HepG2 (cell line): ENCODE data around the gene TXLNA. TPM values are rescaled to one million over a fixed set of nuclear protein-coding genes. Genes with fewer than 3 reads are reported as not detected.

Experiments
- ATAC-seq: fragments of 200-7000 bp; cut with Tn5 transposase; 3 replicates; pipeline ENCODE4 v1.9.1; 2020; ENCODE audit warnings: mild to moderate bottlenecking, moderate library complexity
- BruUV-seq: library from RNA; stranded (reverse); fragments of 400-500 nt; replicated peaks from 2 replicates; lab custom pipeline; 2021; lab: Mats Ljungman, UMichigan
- CTCF ChIA-PET: fragments of 300-600 bp; formaldehyde crosslinking; extraction: SDS; loops from one replicate; lab custom pipeline; 2021; ENCODE audit warnings: low total read pairs, inconsistent platforms, low intra/inter-chr PET ratio; lab: Yijun Ruan, JAX
- POLR2A ChIA-PET: fragments of 350-600 bp; sonication (Branson Sonifier 250); formaldehyde crosslinking; loops from one replicate; lab custom pipeline; 2020; ENCODE audit warnings: antibody characterized with exemption, inconsistent platforms; lab: Yijun Ruan, JAX
- DNase-seq: peaks from one replicate; pipeline ENCODE4 v3.0.0-alpha.2; 2015; ENCODE audit warnings: low spot score
- FAIRE-seq: peaks from 3 replicates; lab custom pipeline; 2011; peaks lifted over from hg19 to GRCh38; lab: Jason Lieb, UNC
- H2AFZ ChIP-seq: one replicate; pipeline ENCODE4 v1.6.1; 2011; ENCODE audit warnings: low read length, inconsistent platforms
- H3K27ac ChIP-seq: fragments of 300-600 bp; 3 replicates; pipeline ENCODE4 v1.8.0; 2011; ENCODE audit warnings: mixed run types, mild to moderate bottlenecking, mixed read lengths, low read length, inconsistent platforms; ENCODE audit not compliant: insufficient read depth; ENCODE audit errors: extremely low read length
- H3K27me3 ChIP-seq, 2 experiments: fragments of 200-600 bp in 1 of 2; 2 replicates in 1 of 2; 3 replicates in 1 of 2; pipeline versions ENCODE4 v1.6.0 to v1.8.0; 2011; ENCODE audit warnings: low read length in 2 of 2, mild to moderate bottlenecking in 2 of 2, moderate library complexity in 2 of 2, inconsistent platforms in 1 of 2; ENCODE audit not compliant: insufficient read depth in 2 of 2, control insufficient read depth in 1 of 2
- H3K36me3 ChIP-seq, 2 experiments: fragments of 200-600 bp in 1 of 2; replicated peaks in 1 of 2; 2 replicates in 1 of 2; 3 replicates in 1 of 2; pipeline versions ENCODE4 v1.5.1 to v1.8.0; 2011; ENCODE audit warnings: low read length in 2 of 2, inconsistent platforms in 1 of 2; ENCODE audit not compliant: insufficient read depth in 2 of 2, control insufficient read depth in 1 of 2
- H3K4me1 ChIP-seq: 2 replicates; pipeline ENCODE4 v1.5.1; 2012; ENCODE audit warnings: low read length, inconsistent platforms; ENCODE audit not compliant: insufficient read depth
- H3K4me2 ChIP-seq: 2 replicates; pipeline ENCODE4 v1.6.0; 2011; ENCODE audit warnings: low read depth, low read length, inconsistent platforms
- H3K4me3 ChIP-seq, 3 experiments: fragments of 200-600 bp in 1 of 3; sonication (generic), shearing (Covaris generic) in 1 of 3; replicated peaks in 1 of 3; 2 replicates each; pipeline ENCODE4 v1.5.1; 2011 to 2016; ENCODE audit warnings: low read length in 3 of 3, inconsistent platforms in 2 of 3, low read depth in 2 of 3, mild to moderate bottlenecking in 2 of 3, control low read depth in 1 of 3, mixed read lengths in 1 of 3; ENCODE audit not compliant: insufficient read depth in 1 of 3
- H3K79me2 ChIP-seq: one replicate; pipeline ENCODE4 v1.6.1; 2011; ENCODE audit warnings: low read length, inconsistent platforms; ENCODE audit not compliant: insufficient read depth
- H3K9ac ChIP-seq: 2 replicates; pipeline ENCODE4 v1.6.0; 2011; ENCODE audit warnings: mild to moderate bottlenecking, low read depth, low read length, inconsistent platforms; ENCODE audit not compliant: insufficient read depth
- H3K9me3 ChIP-seq: 2 replicates; pipeline ENCODE4 v1.5.1; 2012; ENCODE audit warnings: mild to moderate bottlenecking, low read length
- H4K20me1 ChIP-seq: 2 replicates; pipeline ENCODE4 v1.6.0; 2011; ENCODE audit warnings: inconsistent platforms, mild to moderate bottlenecking, low read length, moderate library complexity; ENCODE audit not compliant: insufficient read depth
- AGO1 ChIP-seq: fragments of 200-400 bp; formaldehyde crosslinking; IDR thresholded peaks from 2 replicates; pipeline ENCODE4 v1.6.1; 2017; ENCODE audit warnings: mild to moderate bottlenecking, low read depth, low read length, moderate library complexity; ENCODE audit not compliant: poor library complexity, severe bottlenecking
- FOXC1 ChIP-seq: sonication (generic); formaldehyde crosslinking; IDR thresholded peaks from 2 replicates; pipeline ENCODE4 v1.8.0; 2022; ENCODE audit warnings: mild to moderate bottlenecking, missing genetic modification reagents, borderline replicate concordance
- GFI1 ChIP-seq: sonication (generic); formaldehyde crosslinking; IDR thresholded peaks from 2 replicates; pipeline ENCODE4 v1.5.0; 2020; ENCODE audit warnings: missing genetic modification reagents, mild to moderate bottlenecking, borderline replicate concordance
- HIC2 ChIP-seq: sonication (generic); formaldehyde crosslinking; IDR thresholded peaks from 2 replicates; pipeline ENCODE4 v1.9.0; 2022; ENCODE audit warnings: low read depth, missing genetic modification reagents
- JUNB ChIP-seq: sonication (generic); formaldehyde crosslinking; IDR thresholded peaks from 2 replicates; pipeline ENCODE4 v1.8.0; 2022; ENCODE audit warnings: missing genetic modification reagents, mild to moderate bottlenecking, borderline replicate concordance
- KAT8 ChIP-seq: IDR thresholded peaks from 2 replicates; pipeline ENCODE4 v1.6.1; 2016; ENCODE audit warnings: missing genetic modification reagents, missing compliant biosample characterization
- KDM6A ChIP-seq: IDR thresholded peaks from 2 replicates; pipeline ENCODE4 v1.6.1; 2016; ENCODE audit warnings: low read depth
- MAFG ChIP-seq: sonication (generic); formaldehyde crosslinking; IDR thresholded peaks from 2 replicates; pipeline ENCODE4 v1.5.1; 2020; ENCODE audit warnings: mild to moderate bottlenecking, missing genetic modification reagents
- MXD4 ChIP-seq: IDR thresholded peaks from 2 replicates; pipeline ENCODE4 v1.6.1; 2016; ENCODE audit warnings: mild to moderate bottlenecking, missing biosample characterization, missing genetic modification reagents
- RBAK ChIP-seq: sonication (generic); formaldehyde crosslinking; IDR thresholded peaks from 2 replicates; pipeline ENCODE4 v1.5.1; 2020; ENCODE audit warnings: mild to moderate bottlenecking, missing genetic modification reagents
- SMC3 ChIP-seq: IDR thresholded peaks from 2 replicates; pipeline ENCODE4 v1.6.1; 2011; ENCODE audit warnings: low read length, improper control_type of control experiment
- ZBTB20 ChIP-seq: sonication (generic); formaldehyde crosslinking; IDR thresholded peaks from 2 replicates; pipeline ENCODE4 v1.8.1; 2023; ENCODE audit warnings: missing genetic modification reagents, low read depth, mild to moderate bottlenecking, borderline replicate concordance
- ZBTB7B ChIP-seq: sonication (generic); formaldehyde crosslinking; IDR thresholded peaks from 2 replicates; pipeline ENCODE4 v1.4.0; 2020; ENCODE audit warnings: missing genetic modification reagents
- ZNF746 ChIP-seq: sonication (generic); formaldehyde crosslinking; IDR thresholded peaks from 2 replicates; pipeline ENCODE4 v1.8.0; 2022; ENCODE audit warnings: mild to moderate bottlenecking, missing genetic modification reagents
- whole genome bisulfite sequencing: methylation state at CpG from one replicate; pipeline ENCODE4 v1.1.6; 2017; ENCODE audit warnings: low lambda C conversion rate; 5-methylcytosine and 5-hydroxymethylcytosine counted together
- in situ Hi-C: cut with HindIII; loops from 2 replicates; pipeline ENCODE4 v1.10.0; 2017; ENCODE audit warnings: low pct_unique_long_range_greater_than_20kb; ENCODE audit not compliant: extremely low pct_ligation_motif_present
- intact Hi-C: fragments of 100-400 bp; cut with micrococcal nuclease; formaldehyde crosslinking; loops from one replicate; pipeline ENCODE4 v1.10.0; 2022; ENCODE audit not compliant: unreplicated experiment
- polyA plus RNA-seq, 8 experiments: library from polyadenylated mRNA; depleted of rRNA in 3 of 8; stranded (reverse) in 7 of 8; unstranded in 1 of 8; fragments of >200 nt; fragmentation: Illumina TruSeq in 4 of 8; extraction: Trizol in 4 of 8; gene quantifications; 2 replicates each; pipeline versions ENCODE4 v1.2.1 to v1.2.3, GENCODE V29; 2011 to 2016; ENCODE audit warnings: low read depth in 4 of 8, missing spikeins in 1 of 8, mixed read lengths in 1 of 8; ENCODE audit not compliant: insufficient read depth in 1 of 8
- total RNA-seq, 5 experiments: library from RNA; depleted of rRNA; stranded (reverse); fragments of >200 nt; fragmentation: Illumina TruSeq; extraction: Trizol; gene quantifications; 2 replicates each; pipeline ENCODE4 v1.2.3, GENCODE V29; 2016; ENCODE audit warnings: low read depth in 1 of 5
- TF ChIP-seq, protein P1 (sequence below): sonication (generic); formaldehyde crosslinking; IDR thresholded peaks from 2 replicates; pipeline ENCODE4 v1.4.0; 2020; ENCODE audit warnings: missing genetic modification reagents; ENCODE audit errors: not compliant biosample characterization
- TF ChIP-seq, protein P2 (sequence below): sonication (generic); formaldehyde crosslinking; IDR thresholded peaks from 2 replicates; pipeline ENCODE4 v1.5.0; 2020; ENCODE audit warnings: missing genetic modification reagents
- TF ChIP-seq, protein P3 (sequence below): IDR thresholded peaks from 2 replicates; pipeline ENCODE4 v1.6.1; 2018; ENCODE audit warnings: missing genetic modification reagents, mild to moderate bottlenecking, missing compliant biosample characterization

The TXLNA gene
- total and polyA plus RNA-seq, 2 of the 13 experiments (the other 11 are each of a cell fraction or from before 2014, with no cell fraction given), result 29.6 to 67.8 TPM

DNA sequence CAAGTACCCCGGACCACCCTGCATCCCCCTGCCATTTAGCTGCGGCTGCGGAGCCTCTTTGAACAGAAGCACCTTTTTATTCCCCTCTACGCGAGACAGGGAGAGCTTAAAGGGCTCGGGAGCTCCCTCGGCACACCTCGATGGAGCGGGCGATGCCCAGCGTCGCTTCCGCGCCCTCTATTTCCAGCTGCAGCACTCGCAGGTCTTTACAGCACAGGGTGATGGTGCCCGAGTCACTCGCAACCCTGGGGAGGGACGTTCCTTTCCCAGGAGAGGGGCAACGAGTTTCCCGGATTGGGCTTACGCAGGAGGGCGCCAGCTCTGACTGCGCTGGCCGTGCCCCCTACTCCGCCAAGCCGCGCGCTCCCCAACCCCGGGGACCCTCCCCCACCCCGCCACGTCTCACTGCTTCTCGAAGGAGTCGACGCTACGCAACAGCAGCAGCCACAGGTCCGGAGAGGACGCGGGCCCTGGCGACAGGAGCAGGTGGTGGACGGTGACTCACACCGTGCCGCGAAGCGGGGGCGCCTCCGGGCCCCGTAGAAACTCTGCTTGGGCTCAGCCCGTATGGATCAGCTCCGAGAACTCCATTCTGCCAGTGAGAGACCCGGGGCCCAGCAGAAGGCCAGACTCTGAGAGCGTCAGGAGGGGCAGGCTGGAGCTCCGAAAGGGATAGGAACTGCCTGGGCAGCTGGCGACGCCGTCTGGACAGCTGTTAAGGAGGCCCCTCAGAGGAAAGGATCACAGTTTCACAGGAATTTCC lies 61.7 kb downstream of the TXLNA start:
- no peak overlapping the region for H3K27ac ChIP-seq
- in situ Hi-C loops, result no loop called here
- H3K9ac ChIP-seq, result peak overlapping the region; percentile 56
- FAIRE-seq (no peak), ATAC-seq (peak; percentile 87), DNase-seq (no peak)
- H4K20me1 ChIP-seq, result no peaks in the 10 kb centered on the region
- H3K79me2 ChIP-seq, result no peaks in the 10 kb centered on the region
- peak overlapping the region; percentile 74 for H3K4me2 ChIP-seq
- CTCF ChIA-PET, result no interaction called here
- peak overlapping the region; percentile 42 to 57 (median 56) for H3K4me3 ChIP-seq
- BruUV-seq, result TSS peak; percentile 61
- H2AFZ ChIP-seq, result no peak overlapping the region
- H3K9me3 ChIP-seq, result no peaks in the 10 kb centered on the region
- WGBS, result 16% methylated on average over 5 of the region's 55 CpGs
- H3K36me3 ChIP-seq, result no peaks in the 10 kb centered on the region
- peaks cover 44% of the 10 kb centered on the region for H3K4me1 ChIP-seq
- intact Hi-C loops, result no loop called here
- H3K27me3 ChIP-seq, result no peaks in the 10 kb centered on the region
- POLR2A ChIA-PET, result interaction anchor here (0.9 to 3.2 kb wide), 14 partner anchors 9 to 153 kb away, joined by 3 to 28 read pairs (median 6); partner anchors contain the start of genes BSDC1, CCDC28B, LCK and MARCKSL1
- TF ChIP-seq ZBTB20 (peak; percentile 61; the same call in 1 of the 2 replicates), SMC3 (no peak), KDM6A (CRISPR knock-in tag) (no peak), FOXC1 (CRISPR knock-in tag) (peak; percentile 68; the same call in 1 of the 2 replicates), AGO1 (no peak), MAFG (CRISPR knock-in tag) (no peak), RBAK (no peak), KAT8 (peak; percentile 31; the same call in 1 of the 2 replicates), HIC2 (CRISPR knock-in tag) (peak; percentile 54), ZBTB7B (CRISPR knock-in tag) (peak; percentile 65), GFI1 (CRISPR knock-in tag) (0 out of 2 replicates have a peak, but pooled peaks have one; percentile 14), JUNB (CRISPR knock-in tag) (no peak), MXD4 (CRISPR knock-in tag) (0 out of 2 replicates have a peak, but pooled peaks have one; percentile 57), ZNF746 (CRISPR knock-in tag) (peak; percentile 41; the same call in 1 of the 2 replicates)
- TF ChIP-seq, protein P1, sequence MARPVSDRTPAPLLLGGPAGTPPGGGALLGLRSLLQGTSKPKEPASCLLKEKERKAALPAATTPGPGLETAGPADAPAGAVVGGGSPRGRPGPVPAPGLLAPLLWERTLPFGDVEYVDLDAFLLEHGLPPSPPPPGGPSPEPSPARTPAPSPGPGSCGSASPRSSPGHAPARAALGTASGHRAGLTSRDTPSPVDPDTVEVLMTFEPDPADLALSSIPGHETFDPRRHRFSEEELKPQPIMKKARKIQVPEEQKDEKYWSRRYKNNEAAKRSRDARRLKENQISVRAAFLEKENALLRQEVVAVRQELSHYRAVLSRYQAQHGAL (CRISPR knock-in tag), result no peak
- TF ChIP-seq, protein P2, sequence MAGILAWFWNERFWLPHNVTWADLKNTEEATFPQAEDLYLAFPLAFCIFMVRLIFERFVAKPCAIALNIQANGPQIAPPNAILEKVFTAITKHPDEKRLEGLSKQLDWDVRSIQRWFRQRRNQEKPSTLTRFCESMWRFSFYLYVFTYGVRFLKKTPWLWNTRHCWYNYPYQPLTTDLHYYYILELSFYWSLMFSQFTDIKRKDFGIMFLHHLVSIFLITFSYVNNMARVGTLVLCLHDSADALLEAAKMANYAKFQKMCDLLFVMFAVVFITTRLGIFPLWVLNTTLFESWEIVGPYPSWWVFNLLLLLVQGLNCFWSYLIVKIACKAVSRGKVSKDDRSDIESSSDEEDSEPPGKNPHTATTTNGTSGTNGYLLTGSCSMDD (CRISPR knock-in tag), result no peak
- TF ChIP-seq, protein P3, sequence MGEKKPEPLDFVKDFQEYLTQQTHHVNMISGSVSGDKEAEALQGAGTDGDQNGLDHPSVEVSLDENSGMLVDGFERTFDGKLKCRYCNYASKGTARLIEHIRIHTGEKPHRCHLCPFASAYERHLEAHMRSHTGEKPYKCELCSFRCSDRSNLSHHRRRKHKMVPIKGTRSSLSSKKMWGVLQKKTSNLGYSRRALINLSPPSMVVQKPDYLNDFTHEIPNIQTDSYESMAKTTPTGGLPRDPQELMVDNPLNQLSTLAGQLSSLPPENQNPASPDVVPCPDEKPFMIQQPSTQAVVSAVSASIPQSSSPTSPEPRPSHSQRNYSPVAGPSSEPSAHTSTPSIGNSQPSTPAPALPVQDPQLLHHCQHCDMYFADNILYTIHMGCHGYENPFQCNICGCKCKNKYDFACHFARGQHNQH (CRISPR knock-in tag), result 0 out of 2 replicates have a peak, but pooled peaks have one; percentile 51
